WERI-Rb-1 (cell line): ENCODE measurements around the gene CMKLR1.
A peak's percentile ranks its signal among the peaks of the same experiment; 100 is the strongest.

Experiments
- DNase-seq: peaks from one replicate; pipeline ENCODE4 v3.0.0-alpha.2; 2020
- H3K27ac ChIP-seq: fragments of 250-450 bp; sonication (Bioruptor Pico); 2 replicates; pipeline ENCODE4 v1.5.1; 2020; ENCODE audit warnings: mild to moderate bottlenecking, moderate library complexity
- H3K27me3 ChIP-seq: fragments of 250-450 bp; sonication (Bioruptor Pico); 2 replicates; pipeline ENCODE4 v1.5.1; 2021; ENCODE audit warnings: mild to moderate bottlenecking, low read depth, moderate library complexity; ENCODE audit not compliant: insufficient read depth, severe bottlenecking
- H3K36me3 ChIP-seq: fragments of 250-450 bp; sonication (Bioruptor Pico); 2 replicates; pipeline ENCODE4 v1.5.1; 2020; ENCODE audit warnings: mild to moderate bottlenecking, moderate library complexity
- H3K4me3 ChIP-seq: 2 replicates; pipeline ENCODE4 v1.5.1; 2011; ENCODE audit warnings: low read depth, mild to moderate bottlenecking, control low read depth, low read length
- H3K9me3 ChIP-seq: fragments of 250-450 bp; sonication (Bioruptor Pico); 2 replicates; pipeline ENCODE4 v1.5.1; 2021; ENCODE audit warnings: mild to moderate bottlenecking, moderate library complexity; ENCODE audit not compliant: severe bottlenecking
- CTCF ChIP-seq: IDR thresholded peaks from 2 replicates; pipeline ENCODE4 v1.5.1; 2011; ENCODE audit warnings: low read depth, mild to moderate bottlenecking, control low read depth, inconsistent platforms, low read length

The CMKLR1 gene

DNA sequence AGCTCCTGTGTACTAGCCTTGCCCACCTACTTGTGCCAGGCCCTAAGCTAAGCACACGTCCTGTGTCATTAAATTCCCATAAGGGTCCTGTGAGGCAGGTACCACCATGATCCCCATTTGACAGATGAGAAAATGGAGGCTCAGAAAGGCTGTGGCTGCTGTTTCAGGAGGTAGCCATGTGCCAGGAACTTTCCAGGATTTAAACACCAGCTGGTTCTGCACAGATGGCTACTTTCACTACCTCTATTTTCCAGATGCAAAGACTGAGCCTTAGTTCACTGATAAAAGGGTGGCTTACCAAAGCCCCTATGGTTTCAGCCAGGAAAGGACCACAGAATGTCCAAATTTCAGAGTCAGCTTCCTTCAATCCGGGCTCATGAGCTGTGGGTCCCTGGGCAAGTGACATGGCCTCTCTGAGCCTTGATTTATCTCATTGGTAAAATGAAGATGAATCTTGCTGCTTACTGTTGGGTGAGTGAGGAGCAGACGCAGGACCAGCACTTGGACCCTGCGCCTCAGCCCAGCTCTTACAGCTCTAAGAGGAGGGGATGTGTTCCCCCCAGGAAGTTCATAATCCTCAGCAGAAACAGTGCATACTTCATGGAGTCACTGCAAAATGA, 23.5 kb downstream of the CMKLR1 start:
- H3K36me3 ChIP-seq, result no peaks in the 10 kb centered on the region
- H3K4me3 ChIP-seq, result no peak overlapping the region
- no peaks in the 10 kb centered on the region for H3K9me3 ChIP-seq
- DNase-seq, result no peak
- TF ChIP-seq CTCF, result no peak
- H3K27ac ChIP-seq, result no peak overlapping the region
- peaks cover 6% of the 10 kb centered on the region for H3K27me3 ChIP-seq

DNA sequence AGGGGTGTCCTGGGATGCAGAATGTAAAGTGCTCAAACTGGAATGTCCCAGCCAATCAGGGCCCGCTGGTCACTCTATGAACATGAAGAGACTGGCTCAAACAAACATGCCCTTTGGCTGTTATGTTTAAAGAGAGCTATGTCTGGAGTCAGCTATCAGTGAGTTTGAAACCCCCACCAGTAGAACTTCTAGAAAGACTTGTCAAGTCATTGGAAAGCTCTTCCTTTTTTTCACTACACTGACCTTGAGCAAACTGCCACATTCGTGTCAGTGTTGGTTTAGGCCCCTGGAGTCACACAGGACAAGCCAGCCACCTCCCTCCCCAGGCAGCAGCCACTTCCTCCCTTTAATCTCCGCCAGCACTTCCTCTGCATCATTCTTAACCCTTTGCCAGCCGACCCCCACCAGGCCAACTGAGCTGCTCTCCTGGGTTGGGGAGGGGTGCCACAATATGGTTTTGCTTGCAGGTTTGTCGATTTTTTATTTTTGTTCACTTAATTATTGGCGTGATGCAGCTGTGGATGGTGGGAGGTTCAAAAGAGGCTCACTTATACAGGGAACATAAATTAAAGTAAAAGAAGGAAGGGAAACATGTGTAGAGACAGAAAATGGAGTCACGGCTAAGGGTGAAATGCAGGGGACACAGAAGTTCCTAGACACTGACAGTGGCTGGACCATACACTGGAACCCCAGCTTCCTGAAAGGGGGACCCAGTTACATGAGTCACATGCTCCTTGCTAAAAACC, 25.3 kb downstream of the CMKLR1 start:
- no peak overlapping the region for H3K27ac ChIP-seq
- H3K9me3 ChIP-seq, result no peaks in the 10 kb centered on the region
- no peak for DNase-seq
- H3K4me3 ChIP-seq, result no peak overlapping the region
- H3K27me3 ChIP-seq, result peaks cover 7% of the 10 kb centered on the region
- H3K36me3 ChIP-seq, result no peaks in the 10 kb centered on the region
- no peak for TF ChIP-seq CTCF

GRCh38 chr12:108313241-108313605, 25.9 kb downstream of the CMKLR1 start:
- DNase-seq, result peak; percentile 24
- Histone ChIP-seq H3K4me3 (no peak overlapping the region), H3K27ac (no peak overlapping the region), H3K36me3 (no peaks in the 10 kb centered on the region), H3K9me3 (no peaks in the 10 kb centered on the region), H3K27me3 (peaks cover 11% of the 10 kb centered on the region)
- no peak for TF ChIP-seq CTCF

DNA sequence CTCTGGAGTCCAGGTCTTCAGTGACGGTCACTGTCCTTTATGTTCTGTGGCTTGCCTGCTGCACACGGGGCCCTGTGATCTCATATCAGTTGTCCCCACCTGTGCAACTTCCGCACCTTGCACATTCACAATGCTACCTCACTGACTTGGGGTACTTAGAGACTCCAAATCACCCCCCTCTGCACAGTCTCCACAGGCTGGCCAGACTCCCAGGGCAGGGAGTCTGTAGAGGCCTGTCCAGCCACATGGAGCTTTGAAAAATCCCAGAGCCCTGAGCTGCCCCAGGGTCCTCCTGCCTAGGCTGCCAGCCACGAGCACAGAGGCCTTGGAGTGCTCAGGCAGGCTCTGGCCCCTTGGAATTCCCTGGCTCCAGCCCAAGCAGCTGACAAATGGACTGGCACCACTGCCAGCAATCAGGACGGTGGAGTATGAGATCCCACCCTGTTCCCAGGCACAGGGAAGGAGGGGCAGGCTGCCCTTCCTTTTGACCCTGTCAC, 26.4 kb downstream of the CMKLR1 start:
- no peaks in the 10 kb centered on the region for H3K9me3 ChIP-seq
- TF ChIP-seq CTCF, result no peak

DNA sequence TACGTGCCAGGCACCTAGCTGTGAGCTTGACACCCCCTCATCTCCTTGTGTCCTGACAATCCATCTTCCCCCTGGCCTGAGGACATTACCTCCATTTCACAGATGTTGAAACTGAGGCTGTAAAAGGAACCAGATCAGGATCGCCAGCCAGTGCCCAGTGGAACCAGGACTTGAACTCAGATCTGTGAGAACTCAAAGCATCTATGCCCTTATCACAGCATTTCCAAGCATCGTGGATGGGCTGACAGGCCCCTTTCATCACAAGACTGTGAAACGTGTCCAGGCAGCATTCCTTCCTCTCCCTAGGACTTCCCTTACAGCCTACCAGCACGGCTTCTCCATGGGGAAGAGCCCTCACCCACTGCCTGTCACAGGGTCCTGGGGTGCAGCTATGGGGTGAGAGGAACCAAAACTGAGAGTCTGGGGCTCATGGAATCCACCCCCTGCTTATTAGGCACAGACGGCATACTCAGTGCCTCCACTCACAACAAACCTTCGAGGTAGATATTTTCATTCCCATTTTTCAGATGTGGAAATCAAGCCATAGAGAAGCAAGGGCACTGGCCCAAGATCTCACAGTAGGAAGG, 26.9 kb downstream of the CMKLR1 start:
- Histone ChIP-seq H3K27ac (no peak overlapping the region), H3K9me3 (no peaks in the 10 kb centered on the region), H3K4me3 (no peak overlapping the region), H3K27me3 (peaks cover 8% of the 10 kb centered on the region), H3K36me3 (no peaks in the 10 kb centered on the region)
- no peak for DNase-seq
- TF ChIP-seq CTCF, result no peak

More for the DNA sequence above, 26.4 kb downstream of the CMKLR1 start:
- Histone ChIP-seq H3K27ac (no peak overlapping the region), H3K4me3 (no peak overlapping the region), H3K27me3 (peaks cover 10% of the 10 kb centered on the region), H3K36me3 (no peaks in the 10 kb centered on the region)
- no peak for DNase-seq
